GM21360 (cell line): ENCODE measurements around the gene PLXNB3.
A peak's percentile ranks its signal among the peaks of the same experiment; 100 is the strongest.

ENCODE experiments used
- ATAC-seq: cut with Tn5 transposase; IDR thresholded peaks from one replicate; pipeline ENCODE4 v1.9.1; 2021; ENCODE audit warnings: mild to moderate bottlenecking, moderate library complexity; ENCODE audit not compliant: unreplicated experiment

Gene PLXNB3

GRCh38 chrX:153784325-153784967, 20.4 kb downstream of the PLXNB3 start:
- no peak for ATAC-seq

- no peak for ATAC-seq
Observed at GRCh38 chrX:153786669-153787068, 22.6 kb downstream of the PLXNB3 start.

- ATAC-seq = no peak
Observed at GRCh38 chrX:153789654-153790053, 25.6 kb downstream of the PLXNB3 start.

GRCh38 chrX:153791104-153791852, 27.2 kb downstream of the PLXNB3 start:
- no peak for ATAC-seq

GRCh38 chrX:153792368-153792767, 28.3 kb downstream of the PLXNB3 start:
- no peak for ATAC-seq

- no peak for ATAC-seq
Observed at GRCh38 chrX:153793291-153793690, 29.2 kb downstream of the PLXNB3 start.

- ATAC-seq = peak; percentile 88
Observed at GRCh38 chrX:153794018-153794896, 30.2 kb downstream of the PLXNB3 start, which contains the start of the genes IDH3G and SSR4. Gene IDH3G (minus strand): TSS chrX:153794375. CDS start chrX:153794326, 49 bp downstream. Gene SSR4 (plus strand): TSS chrX:153794668. CDS start chrX:153794688, 20 bp downstream.

GRCh38 chrX:153794897-153795816, 31.1 kb downstream of the PLXNB3 start:
- ATAC-seq = peak; percentile 2

- no peak for ATAC-seq
Observed at GRCh38 chrX:153797415-153798015, 33.5 kb downstream of the PLXNB3 start.

GRCh38 chrX:153799326-153799725, 35.3 kb downstream of the PLXNB3 start:
- ATAC-seq = no peak

GRCh38 chrX:153800177-153800722, 36.2 kb downstream of the PLXNB3 start:
- ATAC-seq = no peak

GRCh38 chrX:153800746-153801145, 36.7 kb downstream of the PLXNB3 start:
- no peak for ATAC-seq

GRCh38 chrX:153801669-153802068, 37.6 kb downstream of the PLXNB3 start:
- no peak for ATAC-seq

GRCh38 chrX:153802513-153803045, 38.5 kb downstream of the PLXNB3 start:
- ATAC-seq = no peak

GRCh38 chrX:153803211-153804099, 39.4 kb downstream of the PLXNB3 start:
- ATAC-seq = no peak

GRCh38 chrX:153804100-153804595, 40.1 kb downstream of the PLXNB3 start:
- no peak for ATAC-seq

GRCh38 chrX:153804621-153805020, 40.6 kb downstream of the PLXNB3 start:
- ATAC-seq = no peak

GRCh38 chrX:153805436-153805835, 41.4 kb downstream of the PLXNB3 start:
- no peak for ATAC-seq
